Esophagus muscularis mucosa (tissue), 4 donors: ENCODE results near the gene PKNOX1.

ENCODE experiments used
- CTCF ChIP-seq, 3 experiments: fragments of 200-600 bp in 2 of 3; fragments of 450-650 bp in 1 of 3; sonication (generic) in 2 of 3; IDR thresholded peaks; one replicate each; pipeline ENCODE4 v1.5.1; 2017 to 2019; ENCODE audit warnings: antibody characterized with exemption in 3 of 3, mild to moderate bottlenecking in 2 of 3, moderate library complexity in 1 of 3
- EP300 ChIP-seq: sonication (generic); formaldehyde crosslinking; IDR thresholded peaks from one replicate; pipeline ENCODE4 v1.6.1; 2017; ENCODE audit warnings: antibody characterized with exemption
- POLR2A ChIP-seq: fragments of 450-650 bp; IDR thresholded peaks from one replicate; pipeline ENCODE4 v1.6.1; 2017; ENCODE audit warnings: antibody characterized with exemption, moderate library complexity, mild to moderate bottlenecking, low read depth
- POLR2AphosphoS5 ChIP-seq, 2 donors: sonication (generic); formaldehyde crosslinking; IDR thresholded peaks; one replicate each; pipeline ENCODE4 v1.6.1; 2017; ENCODE audit warnings: antibody characterized with exemption in 2 of 2

GRCh38 chr21:42929969-42930368 is 44.4 kb upstream of the PKNOX1 start:
- TF ChIP-seq POLR2A (no peak), CTCF (IDR thresholded peaks at IDR 0.05) (no peak), EP300 (no peak), POLR2AphosphoS5 (IDR thresholded peaks at IDR 0.05) (no peak)
